Measurements from ENCODE around the gene IGSF11.
"Not testable (repeated sequence)": the region's sequence is repeated elsewhere in the genome, so short reads cannot be mapped to it uniquely, and the experiment has no call there.

Gene IGSF11

GRCh38 chr3:119034256-119035013, at the start of gene IGSF11:
IGSF11 (minus strand) TSS chr3:119034846; CDS start chr3:119034582, 264 bp downstream.
- DNase-seq = peak; percentile 63

GRCh38 chr3:119080364-119080763, 45.7 kb upstream of the IGSF11 start:
- no peak for DNase-seq

- DNase-seq = no peak
These were observed 38.8 kb upstream of the IGSF11 start for GRCh38 chr3:119073258-119074001.

GRCh38 chr3:119072451-119072850, 37.8 kb upstream of the IGSF11 start:
- not testable (repeated sequence) for DNase-seq

- no peak for DNase-seq
These were observed 35.1 kb upstream of the IGSF11 start for GRCh38 chr3:119069725-119070124.

GRCh38 chr3:119063471-119063870, 28.8 kb upstream of the IGSF11 start:
- DNase-seq = no peak

GRCh38 chr3:119062892-119063291, 28.2 kb upstream of the IGSF11 start:
- DNase-seq = no peak

GRCh38 chr3:119044593-119044992, 9.9 kb upstream of the IGSF11 start:
- DNase-seq = no peak

GRCh38 chr3:119042162-119042561, 7.5 kb upstream of the IGSF11 start:
- no peak for DNase-seq

GRCh38 chr3:119035014-119035346, 334 bp upstream of the IGSF11 start:
- DNase-seq = no peak

GRCh38 chr3:119033393-119034255, 1.0 kb downstream of the IGSF11 start:
- DNase-seq = no peak

GRCh38 chr3:119025171-119025795, 9.4 kb downstream of the IGSF11 start:
- no peak for DNase-seq

- no peak for DNase-seq
These were observed 14.7 kb downstream of the IGSF11 start for GRCh38 chr3:119019767-119020518.

- DNase-seq = no peak
These were observed 15.8 kb downstream of the IGSF11 start for GRCh38 chr3:119018690-119019463.

- no peak for DNase-seq
These were observed 18.7 kb downstream of the IGSF11 start for GRCh38 chr3:119015942-119016341.

- no peak for DNase-seq
These were observed 20.7 kb downstream of the IGSF11 start for GRCh38 chr3:119013951-119014350.

GRCh38 chr3:119011528-119011927, 23.1 kb downstream of the IGSF11 start:
- DNase-seq = no peak

GRCh38 chr3:118997190-118997589, 37.5 kb downstream of the IGSF11 start:
- no peak for DNase-seq

- DNase-seq = no peak
These were observed 42.9 kb downstream of the IGSF11 start for GRCh38 chr3:118991775-118992174.

- no peak for DNase-seq
These were observed 43.7 kb downstream of the IGSF11 start for GRCh38 chr3:118990823-118991560.

Data from hematopoietic multipotent progenitor cell treated with erythropoietin and hydrocortisone succinate and interleukin-3 and kit ligand, for 4 days (in vitro differentiated cells).